ENCODE data around the gene CDCP2. TPM values are rescaled to one million over a fixed set of nuclear protein-coding genes. Genes with fewer than 3 reads are reported as not detected.

Gene CDCP2
- total RNA-seq, 1 experiment from 2014 or later: not detected

DNA sequence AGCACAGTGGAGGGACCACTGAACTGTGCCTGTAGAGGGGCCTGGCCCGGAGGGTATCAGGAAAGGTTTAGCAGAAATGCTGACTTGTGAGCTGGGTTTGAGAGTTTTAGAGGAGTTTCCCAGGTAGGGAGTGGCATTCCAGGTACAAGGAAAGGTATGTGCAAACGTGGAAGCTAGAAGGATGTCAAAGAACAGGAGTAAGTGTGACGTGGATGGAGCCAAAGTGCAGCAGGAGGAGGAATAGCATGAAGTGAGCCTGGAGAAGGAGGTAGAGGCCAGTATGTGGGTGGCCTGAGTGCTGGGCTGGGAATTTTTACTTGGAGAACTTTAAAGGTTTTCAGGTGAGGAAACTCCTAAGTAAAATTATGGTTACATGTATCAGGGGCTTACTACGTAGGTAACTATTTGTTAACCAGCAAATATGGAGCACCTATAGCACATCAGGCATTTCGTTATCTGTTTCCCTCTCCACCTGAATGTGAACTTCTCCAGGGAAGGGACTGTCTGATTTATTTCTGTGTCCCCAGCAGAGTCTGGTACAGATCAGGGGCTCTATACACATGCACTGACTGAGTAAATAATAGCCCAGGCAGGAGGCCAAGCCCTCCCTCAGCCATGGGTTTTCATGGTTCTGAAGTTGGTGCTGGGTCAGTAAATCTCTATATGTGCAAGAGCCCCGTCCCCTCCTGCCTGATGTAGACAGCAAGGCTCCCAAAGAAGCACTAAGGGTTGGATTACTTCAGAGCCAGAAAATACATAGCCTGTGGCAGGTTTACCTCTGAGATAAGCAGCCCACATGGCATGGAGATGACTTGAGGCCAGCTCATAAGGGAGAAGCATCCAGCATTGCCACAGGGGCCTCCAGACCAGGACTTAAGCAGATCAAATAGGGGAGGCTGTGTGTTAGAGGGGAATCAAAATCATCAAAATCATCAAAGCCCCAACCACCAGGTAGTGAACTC, 43.4 kb downstream of the CDCP2 start (continued):
- TF ChIP-seq HMGA2 (CRISPR knock-in tag; IDR thresholded peaks at IDR 0.05): no peak
- no peak for TF ChIP-seq OVOL2 (CRISPR knock-in tag; IDR thresholded peaks at IDR 0.05; ENCODE audit: borderline replicate concordance)
- TF ChIP-seq ZSCAN18 (CRISPR knock-in tag; IDR thresholded peaks at IDR 0.05): no peak
- no peak for TF ChIP-seq NR1H2 (CRISPR knock-in tag; IDR thresholded peaks at IDR 0.05)

- TF ChIP-seq GTF2I (CRISPR knock-in tag; conservative IDR thresholded peaks at IDR 0.05) (no peak), ARID4B (CRISPR knock-in tag; IDR thresholded peaks at IDR 0.05; ENCODE audit: borderline replicate concordance) (no peak), ZNF532 (CRISPR knock-in tag; IDR thresholded peaks at IDR 0.05; ENCODE audit: borderline replicate concordance) (no peak)
- Mint-ChIP-seq H3K9me3 (no peaks in the 10 kb centered on the region), H3K4me1 (0 out of 2 replicates have a peak, but pooled peaks cover 2% of the 10 kb centered on the region), H3K27ac (no peak overlapping the region), H3K36me3 (no peaks in the 10 kb centered on the region), H3K4me3 (no peak overlapping the region), H3K27me3 (ENCODE audit: low read depth) (no peaks in the 10 kb centered on the region)
- DNase-seq (ENCODE audit: low spot score) (no peak), ATAC-seq (no peak)
- ChIA-PET CTCF (interaction anchor here (1.8 to 2.1 kb wide), 2 partner anchors 26 to 74 kb away, joined by 4 to 7 read pairs; no protein-coding TSS in a partner anchor), POLR2A (no interaction called here)
These were observed 44.6 kb downstream of the CDCP2 start for GRCh38 chr1:54108156-54108555.

DNA sequence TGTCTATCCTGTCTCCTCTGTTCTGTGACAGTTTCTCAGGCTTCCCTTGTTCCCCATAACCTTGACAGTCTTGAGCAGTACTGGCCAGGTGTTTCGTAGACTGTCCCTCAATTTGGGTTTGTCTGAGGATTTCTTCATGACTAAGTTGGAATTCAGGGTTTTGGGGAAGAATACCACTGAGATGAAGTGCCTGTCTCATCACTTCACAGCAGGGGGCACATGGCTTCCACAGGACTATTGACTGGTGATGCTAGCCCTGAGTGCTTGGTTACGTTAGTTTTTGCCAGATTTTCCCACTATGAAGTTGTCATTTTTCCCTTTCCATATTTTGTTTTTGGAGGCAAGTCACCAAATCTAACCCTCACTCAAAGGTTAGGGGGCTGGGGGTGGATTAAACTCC, 45.7 kb downstream of the CDCP2 start:
- H3K9me3 Mint-ChIP-seq: no peaks in the 10 kb centered on the region
- no peaks in the 10 kb centered on the region for H3K27me3 Mint-ChIP-seq (ENCODE audit: low read depth)
- DNase-seq (ENCODE audit: low spot score) (no peak), ATAC-seq (no peak)
- no peak overlapping the region for H3K4me3 Mint-ChIP-seq
- no peak for TF ChIP-seq NFE2L1 (CRISPR knock-in tag; IDR thresholded peaks at IDR 0.05)
- TF ChIP-seq IRF2 (CRISPR knock-in tag; IDR thresholded peaks at IDR 0.05; ENCODE audit: borderline replicate concordance, low read depth): no peak
- TF ChIP-seq SMAD4 (CRISPR knock-in tag; IDR thresholded peaks at IDR 0.05): no peak
- TF ChIP-seq SOX15 (CRISPR knock-in tag; IDR thresholded peaks at IDR 0.05): no peak
- TF ChIP-seq, protein P1, sequence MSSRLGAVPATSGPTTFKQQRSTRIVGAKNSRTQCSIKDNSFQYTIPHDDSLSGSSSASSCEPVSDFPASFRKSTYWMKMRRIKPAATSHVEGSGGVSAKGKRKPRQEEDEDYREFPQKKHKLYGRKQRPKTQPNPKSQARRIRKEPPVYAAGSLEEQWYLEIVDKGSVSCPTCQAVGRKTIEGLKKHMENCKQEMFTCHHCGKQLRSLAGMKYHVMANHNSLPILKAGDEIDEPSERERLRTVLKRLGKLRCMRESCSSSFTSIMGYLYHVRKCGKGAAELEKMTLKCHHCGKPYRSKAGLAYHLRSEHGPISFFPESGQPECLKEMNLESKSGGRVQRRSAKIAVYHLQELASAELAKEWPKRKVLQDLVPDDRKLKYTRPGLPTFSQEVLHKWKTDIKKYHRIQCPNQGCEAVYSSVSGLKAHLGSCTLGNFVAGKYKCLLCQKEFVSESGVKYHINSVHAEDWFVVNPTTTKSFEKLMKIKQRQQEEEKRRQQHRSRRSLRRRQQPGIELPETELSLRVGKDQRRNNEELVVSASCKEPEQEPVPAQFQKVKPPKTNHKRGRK (CRISPR knock-in tag; IDR thresholded peaks at IDR 0.05; ENCODE audit: borderline replicate concordance): no peak
- TF ChIP-seq NFATC4 (CRISPR knock-in tag; IDR thresholded peaks at IDR 0.05): no peak
- TF ChIP-seq FOXP1 (CRISPR knock-in tag; IDR thresholded peaks at IDR 0.05; ENCODE audit: borderline replicate concordance): no peak
- no peak for TF ChIP-seq JUN (CRISPR knock-in tag; IDR thresholded peaks at IDR 0.05)
- no peak for TF ChIP-seq HMGA2 (CRISPR knock-in tag; IDR thresholded peaks at IDR 0.05)
- TF ChIP-seq EMX1 (CRISPR knock-in tag; IDR thresholded peaks at IDR 0.05): no peak
- H3K36me3 Mint-ChIP-seq: no peaks in the 10 kb centered on the region
- POLR2A ChIA-PET: no interaction called here
- 0 out of 2 replicates have a peak, but pooled peaks cover 2% of the 10 kb centered on the region for H3K4me1 Mint-ChIP-seq
- H3K27ac Mint-ChIP-seq: no peak overlapping the region
- CTCF ChIA-PET: no interaction called here

Measured in WTC11 (cell line).